PC-3 (cell line): Measurements from ENCODE around the gene MAGI2.

Source experiments
- CTCF ChIP-seq: fragments of 300-600 bp; sonication (generic); conservative IDR thresholded peaks from 2 replicates; pipeline ENCODE4 v1.5.1; 2017; ENCODE audit warnings: antibody characterized with exemption, low read depth, mild to moderate bottlenecking, low read length
- EZH2 ChIP-seq: fragments of 300-600 bp; sonication (generic); IDR thresholded peaks from one replicate; pipeline ENCODE4 v1.6.1; 2017; ENCODE audit warnings: antibody characterized with exemption, mild to moderate bottlenecking, low read length; ENCODE audit not compliant: unreplicated experiment

DNA sequence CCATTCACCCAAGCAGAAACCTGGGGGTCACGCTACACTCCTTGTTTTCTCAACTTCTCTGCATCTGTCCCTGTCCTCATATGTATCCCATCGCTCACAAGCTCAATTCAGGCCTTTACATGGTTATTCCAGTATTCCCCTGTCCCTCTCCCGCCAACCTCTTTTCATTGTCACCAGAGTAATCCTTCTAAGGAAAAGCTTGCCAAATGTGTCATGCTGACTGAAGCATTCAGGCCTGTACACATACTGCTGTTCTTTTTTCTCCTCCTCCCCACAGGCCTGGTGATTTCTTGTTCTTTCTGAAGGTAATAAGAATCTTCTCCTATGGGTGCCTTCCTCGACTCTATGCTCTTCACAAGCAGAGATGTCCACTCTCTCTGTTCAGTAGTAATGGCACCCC lies 1372.7 kb downstream of the MAGI2 start:
- TF ChIP-seq EZH2 (no peak), CTCF (no peak)
